ENCODE data around the gene POU2F1.
A peak's percentile ranks its signal among the peaks of the same experiment; 100 is the strongest.

Gene POU2F1

GRCh38 chr1:167220537-167221125 is at the start of gene POU2F1:
TSS of gene POU2F1 (plus strand) at chr1:167220886. CDS start at chr1:167220898, 12 bp downstream.
- TF ChIP-seq CTCF (IDR thresholded peaks at IDR 0.05; ENCODE audit: low read depth, low read length) = peak; percentile 49
- peak; percentile 96 for DNase-seq (ENCODE audit: extremely low read depth, low read depth)

GRCh38 chr1:167171286-167171929 is 49.3 kb upstream of the POU2F1 start:
- TF ChIP-seq CTCF (IDR thresholded peaks at IDR 0.05; ENCODE audit: low read depth, low read length) = no peak
- no peak for DNase-seq (ENCODE audit: extremely low read depth, low read depth)

GRCh38 chr1:167173516-167174184 is 47.0 kb upstream of the POU2F1 start:
- DNase-seq (ENCODE audit: extremely low read depth, low read depth) = no peak
- no peak for TF ChIP-seq CTCF (IDR thresholded peaks at IDR 0.05; ENCODE audit: low read depth, low read length)

- DNase-seq (ENCODE audit: extremely low read depth, low read depth) = no peak
- no peak for TF ChIP-seq CTCF (IDR thresholded peaks at IDR 0.05; ENCODE audit: low read depth, low read length)
Observed at GRCh38 chr1:167175901-167176300, 44.8 kb upstream of the POU2F1 start.

GRCh38 chr1:167178831-167179230 is 41.9 kb upstream of the POU2F1 start:
- DNase-seq (ENCODE audit: extremely low read depth, low read depth) = no peak
- TF ChIP-seq CTCF (IDR thresholded peaks at IDR 0.05; ENCODE audit: low read depth, low read length) = no peak

- TF ChIP-seq CTCF (IDR thresholded peaks at IDR 0.05; ENCODE audit: low read depth, low read length) = no peak
- no peak for DNase-seq (ENCODE audit: extremely low read depth, low read depth)
Observed at GRCh38 chr1:167182571-167183320, 37.9 kb upstream of the POU2F1 start.
